Measurements from ENCODE around the gene ATP11B. TPM values are rescaled to one million over a fixed set of nuclear protein-coding genes. Genes with fewer than 3 reads are reported as not detected.
A peak's percentile ranks its signal among the peaks of the same experiment; 100 is the strongest.

The ATP11B gene
- polyA plus RNA-seq, 6 donors from 2014 or later: 21.4 to 41.7 (median 27.8) TPM

GRCh38 chr3:182802413-182803390 lies 9.4 kb downstream of the ATP11B start:
- no peak for DNase-seq
- Mint-ChIP-seq H3K27ac (peak overlapping the region in 2 of 6 donors; percentile 34 to 59), H3K4me1 (peaks cover 20 to 47% (median 40%) of the 10 kb centered on the region in 3 donors)

GRCh38 chr3:182803596-182803995 lies 10.3 kb downstream of the ATP11B start:
- H3K4me3 Mint-ChIP-seq: no peak overlapping the region
- H3K4me1 Mint-ChIP-seq: peaks cover 23 to 49% (median 38%) of the 10 kb centered on the region in 3 donors

More at GRCh38 chr3:182802413-182803390, 9.4 kb downstream of the ATP11B start:
- ATAC-seq (ENCODE audit: low read depth in 2 of 2): no peak
- H3K36me3 Mint-ChIP-seq: peaks cover 0 to 6% of the 10 kb centered on the region in 2 donors
- peak overlapping the region in 1 of 8 donors; percentile 12 for H3K4me3 Mint-ChIP-seq
- no peaks in the 10 kb centered on the region for H3K27me3 Mint-ChIP-seq
- H3K9me3 Mint-ChIP-seq: no peaks in the 10 kb centered on the region

GRCh38 chr3:182807061-182807460 lies 13.8 kb downstream of the ATP11B start:
- Mint-ChIP-seq H3K27ac (peak overlapping the region in 1 of 6 donors; percentile 1), H3K36me3 (peaks cover 0 to 9% of the 10 kb centered on the region in 2 donors), H3K4me3 (no peak overlapping the region), H3K4me1 (peaks cover 38 to 45% (median 39%) of the 10 kb centered on the region in 3 donors), H3K27me3 (no peaks in the 10 kb centered on the region), H3K9me3 (no peaks in the 10 kb centered on the region)
- ATAC-seq (ENCODE audit: low read depth in 2 of 2): no peak
- no peak for DNase-seq

More at GRCh38 chr3:182803596-182803995, 10.3 kb downstream of the ATP11B start:
- DNase-seq (no peak), ATAC-seq (ENCODE audit: low read depth in 2 of 2) (no peak)
- Mint-ChIP-seq H3K27me3 (no peaks in the 10 kb centered on the region), H3K27ac (no peak overlapping the region), H3K36me3 (peaks cover 0 to 6% of the 10 kb centered on the region in 2 donors), H3K9me3 (no peaks in the 10 kb centered on the region)

- no peaks in the 10 kb centered on the region for H3K27me3 Mint-ChIP-seq
- H3K36me3 Mint-ChIP-seq: peaks cover 5 to 9% of the 10 kb centered on the region in 2 donors
- H3K9me3 Mint-ChIP-seq: no peaks in the 10 kb centered on the region
- no peak for DNase-seq
- no peak overlapping the region for H3K4me3 Mint-ChIP-seq
- peak overlapping the region in 1 of 6 donors; percentile 27 for H3K27ac Mint-ChIP-seq
- H3K4me1 Mint-ChIP-seq: peaks cover 31 to 44% (median 36%) of the 10 kb centered on the region in 3 donors
- ATAC-seq (ENCODE audit: low read depth in 2 of 2): no peak
Observed at GRCh38 chr3:182808041-182808770, 14.9 kb downstream of the ATP11B start.

- Mint-ChIP-seq H3K27ac (no peak overlapping the region), H3K4me1 (peaks cover 30 to 43% (median 37%) of the 10 kb centered on the region in 3 donors), H3K9me3 (no peaks in the 10 kb centered on the region), H3K4me3 (no peak overlapping the region), H3K27me3 (no peaks in the 10 kb centered on the region), H3K36me3 (peaks cover 5 to 7% of the 10 kb centered on the region in 2 donors)
- ATAC-seq (ENCODE audit: low read depth in 2 of 2) (no peak), DNase-seq (no peak)
Observed at GRCh38 chr3:182809531-182809930, 16.2 kb downstream of the ATP11B start.

- Mint-ChIP-seq H3K4me3 (no peak overlapping the region), H3K27ac (peak overlapping the region in 3 of 6 donors; percentile 26 to 41 (median 38))
Observed at GRCh38 chr3:182810574-182811268, 17.4 kb downstream of the ATP11B start.

GRCh38 chr3:182811269-182811596 lies 17.9 kb downstream of the ATP11B start:
- Mint-ChIP-seq H3K4me3 (no peak overlapping the region), H3K4me1 (peaks cover 36 to 47% (median 44%) of the 10 kb centered on the region in 3 donors), H3K36me3 (peaks cover 3 to 5% of the 10 kb centered on the region in 2 donors), H3K27me3 (no peaks in the 10 kb centered on the region), H3K27ac (peak overlapping the region in 1 of 6 donors; percentile 13), H3K9me3 (no peaks in the 10 kb centered on the region)
- DNase-seq: no peak
- ATAC-seq (ENCODE audit: low read depth in 2 of 2): no peak

More at GRCh38 chr3:182810574-182811268, 17.4 kb downstream of the ATP11B start:
- Mint-ChIP-seq H3K4me1 (peaks cover 32 to 43% (median 39%) of the 10 kb centered on the region in 3 donors), H3K36me3 (peaks cover 3 to 5% of the 10 kb centered on the region in 2 donors), H3K9me3 (no peaks in the 10 kb centered on the region), H3K27me3 (no peaks in the 10 kb centered on the region)
- no peak for DNase-seq
- ATAC-seq (ENCODE audit: low read depth in 2 of 2): no peak

GRCh38 chr3:182812123-182812522 lies 18.8 kb downstream of the ATP11B start:
- H3K27ac Mint-ChIP-seq: peak overlapping the region in 1 of 6 donors; percentile 69
- no peaks in the 10 kb centered on the region for H3K27me3 Mint-ChIP-seq
- H3K9me3 Mint-ChIP-seq: no peaks in the 10 kb centered on the region
- peaks cover 3 to 5% of the 10 kb centered on the region in 2 donors for H3K36me3 Mint-ChIP-seq
- ATAC-seq (ENCODE audit: low read depth in 2 of 2): no peak
- DNase-seq: no peak
- peaks cover 31 to 40% (median 38%) of the 10 kb centered on the region in 3 donors for H3K4me1 Mint-ChIP-seq
- H3K4me3 Mint-ChIP-seq: no peak overlapping the region

GRCh38 chr3:182814419-182815062 lies 21.2 kb downstream of the ATP11B start:
- H3K27ac Mint-ChIP-seq: peak overlapping the region in 3 of 6 donors; percentile 5 to 59 (median 39)
- no peak overlapping the region for H3K4me3 Mint-ChIP-seq
- H3K36me3 Mint-ChIP-seq: peaks cover 3 to 5% of the 10 kb centered on the region in 2 donors
- H3K27me3 Mint-ChIP-seq: no peaks in the 10 kb centered on the region
- no peak for DNase-seq
- no peak for ATAC-seq (ENCODE audit: low read depth in 2 of 2)
- peaks cover 22 to 34% (median 31%) of the 10 kb centered on the region in 3 donors for H3K4me1 Mint-ChIP-seq
- H3K9me3 Mint-ChIP-seq: no peaks in the 10 kb centered on the region

- H3K4me1 Mint-ChIP-seq: peaks cover 22 to 30% (median 28%) of the 10 kb centered on the region in 3 donors
- no peak overlapping the region for H3K4me3 Mint-ChIP-seq
- H3K9me3 Mint-ChIP-seq: no peaks in the 10 kb centered on the region
- peak overlapping the region in 3 of 6 donors; percentile 43 to 73 (median 54) for H3K27ac Mint-ChIP-seq
- no peaks in the 10 kb centered on the region for H3K27me3 Mint-ChIP-seq
- ATAC-seq (ENCODE audit: low read depth in 2 of 2) (no peak), DNase-seq (no peak)
- peaks cover under 1 to 7% of the 10 kb centered on the region in 2 donors for H3K36me3 Mint-ChIP-seq
Observed at GRCh38 chr3:182816181-182816580, 22.9 kb downstream of the ATP11B start.

- Mint-ChIP-seq H3K36me3 (peaks cover 9 to 13% of the 10 kb centered on the region in 2 donors), H3K27ac (no peak overlapping the region), H3K4me1 (peaks cover 15 to 22% (median 17%) of the 10 kb centered on the region in 3 donors)
Observed at GRCh38 chr3:182818296-182818978, 25.1 kb downstream of the ATP11B start.

More at GRCh38 chr3:182818296-182818978, 25.1 kb downstream of the ATP11B start:
- Mint-ChIP-seq H3K27me3 (no peaks in the 10 kb centered on the region), H3K9me3 (peaks cover 0 to 7% (median 0%) of the 10 kb centered on the region in 7 donors), H3K4me3 (no peak overlapping the region)
- ATAC-seq (ENCODE audit: low read depth in 2 of 2): no peak
- DNase-seq: no peak
